EH (cell line): Measurements from ENCODE around the gene LEPROT.

Experiments
- DNase-seq: peaks from one replicate; pipeline ENCODE4 v3.0.0-alpha.2; 2015; ENCODE audit warnings: low read depth

Gene LEPROT

DNA sequence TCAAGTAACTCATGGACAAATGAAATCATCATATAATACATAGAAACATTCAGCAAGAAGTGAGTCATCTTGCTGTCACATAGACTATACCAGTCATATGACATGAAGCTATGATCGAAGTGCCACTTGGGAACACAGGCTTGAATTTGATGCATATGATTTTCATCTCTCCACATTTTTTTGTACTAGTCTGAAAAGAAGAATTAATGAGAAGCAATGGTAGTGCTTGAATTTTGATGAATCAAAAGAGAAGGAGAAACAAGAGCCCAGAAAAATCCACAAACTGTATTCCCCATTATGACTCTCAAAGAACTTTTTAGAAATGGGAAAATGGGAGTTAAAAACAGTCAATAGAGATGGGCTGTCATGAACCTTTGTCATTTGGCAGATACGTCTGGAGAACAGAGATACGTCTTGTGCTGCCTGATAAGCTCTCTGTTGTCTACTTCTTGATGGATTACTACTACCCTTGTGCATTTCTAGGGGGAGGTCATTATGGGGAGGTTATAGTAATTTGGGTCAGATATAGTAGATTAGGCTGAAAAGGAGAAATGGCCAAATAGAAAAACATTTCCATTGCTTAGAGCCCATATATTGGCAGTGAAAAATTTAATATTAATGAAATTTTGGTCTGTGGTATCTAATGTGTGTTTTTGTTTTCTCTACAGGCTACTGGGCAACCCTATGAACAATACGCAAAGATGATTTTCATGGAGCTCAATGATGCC is 8.0 kb upstream of the LEPROT start:
- DNase-seq = peak; percentile 29

DNA sequence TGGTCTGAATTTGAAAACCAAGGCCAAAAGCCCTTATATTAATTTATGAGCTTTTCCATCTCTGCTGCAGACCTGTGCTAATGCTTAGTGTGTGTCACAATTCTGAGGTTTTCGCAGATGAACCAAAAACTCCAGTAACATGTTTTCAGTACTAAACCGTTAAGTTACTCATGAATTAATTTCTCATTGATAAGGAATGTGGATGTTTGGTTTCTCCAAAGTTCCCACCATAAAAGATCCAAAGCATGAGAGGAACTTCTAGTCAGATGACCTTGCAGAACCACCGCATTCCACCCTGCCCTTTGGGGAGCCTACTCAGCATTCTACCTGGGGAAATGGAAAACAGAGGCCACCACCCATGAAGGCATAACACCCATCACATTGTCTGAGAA is 7.5 kb upstream of the LEPROT start:
- peak; percentile 90 for DNase-seq

DNA sequence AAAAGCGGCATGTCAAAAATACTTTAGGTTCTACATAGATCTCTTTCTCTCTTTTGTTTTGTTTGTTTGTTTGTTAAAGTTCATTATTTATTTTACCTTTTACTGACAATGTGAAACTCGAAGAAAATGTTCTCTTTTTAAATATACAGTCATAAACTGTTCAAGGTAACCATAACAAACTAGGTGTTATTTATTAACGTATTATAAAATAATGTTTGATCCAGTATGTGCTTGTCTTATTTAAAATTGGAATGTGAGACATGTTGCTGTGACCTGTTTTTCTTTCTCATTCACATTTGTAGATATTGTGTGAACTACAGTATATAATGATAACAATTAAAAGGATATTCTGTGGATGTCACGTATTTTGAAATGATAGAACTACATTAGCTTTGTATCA is 5.9 kb upstream of the LEPROT start:
- DNase-seq = no peak

DNA sequence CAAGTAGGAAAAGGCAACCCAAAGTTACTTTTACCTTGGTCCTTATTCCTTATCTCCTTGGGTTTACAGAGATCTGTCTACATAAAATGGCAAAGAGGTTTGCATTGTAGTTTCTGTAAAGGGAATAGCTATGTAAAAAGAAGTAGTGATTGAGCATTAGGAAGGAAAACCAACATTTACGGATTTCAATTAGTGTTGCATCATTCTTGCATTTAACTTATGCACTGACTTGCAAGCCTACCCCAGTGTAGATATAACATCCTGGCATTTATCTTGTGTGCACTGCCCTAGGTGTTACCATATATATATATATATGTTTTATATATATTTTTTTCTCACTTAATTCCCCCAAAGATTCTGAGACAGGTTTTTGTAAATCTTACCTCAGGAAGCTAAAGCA is 3.7 kb upstream of the LEPROT start:
- DNase-seq = no peak

DNA sequence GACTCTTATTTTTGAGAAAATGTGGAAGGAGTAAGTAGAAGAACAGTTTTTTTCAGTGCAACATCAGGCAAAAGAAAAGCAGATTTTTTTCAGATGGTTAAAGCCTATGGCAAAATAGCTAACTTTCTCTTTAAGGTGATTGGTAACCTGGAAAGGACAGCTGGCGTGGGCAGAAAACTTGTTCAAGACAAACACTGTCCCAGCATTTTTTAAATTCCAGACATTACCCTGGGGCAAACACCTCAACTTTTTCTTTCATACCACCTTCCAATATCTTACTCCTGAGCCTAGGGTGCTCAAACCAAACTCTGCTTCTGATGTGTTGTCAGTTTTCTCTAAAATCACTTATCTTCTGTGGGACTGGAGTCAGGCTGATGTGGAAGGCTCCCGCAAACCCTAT is 2.7 kb upstream of the LEPROT start:
- no peak for DNase-seq

DNA sequence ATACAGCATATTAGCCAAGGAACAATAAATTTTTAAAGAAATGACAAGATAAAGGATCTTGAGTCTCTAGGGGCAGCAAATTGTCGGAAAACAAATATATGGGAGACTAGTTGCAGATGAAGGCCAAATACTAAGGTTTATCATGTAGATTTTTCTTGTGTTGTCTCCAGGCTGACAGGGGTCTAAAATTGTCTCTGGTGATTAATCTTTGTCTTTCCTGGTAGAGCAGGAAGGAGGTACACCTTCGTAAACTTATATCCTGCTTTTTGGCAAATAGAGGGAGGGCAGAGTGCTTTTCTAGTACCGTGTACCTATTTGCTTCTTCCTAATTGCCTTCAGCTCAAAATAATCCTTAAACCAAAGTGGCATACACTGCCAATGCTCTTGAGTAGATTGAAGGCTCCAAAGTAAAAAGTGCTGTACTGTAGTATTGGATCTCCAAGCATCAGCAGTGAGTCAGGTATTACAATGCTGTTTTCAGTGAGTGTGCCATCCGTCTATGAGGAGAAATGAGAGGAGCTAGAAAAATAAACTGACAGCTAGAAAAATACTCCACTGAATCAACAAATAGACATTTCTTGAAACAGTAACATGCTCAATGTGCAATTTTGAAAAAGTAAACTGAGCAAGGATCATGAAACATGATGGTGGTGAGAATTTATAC is 1.8 kb upstream of the LEPROT start:
- peak; percentile 30 for DNase-seq

DNA sequence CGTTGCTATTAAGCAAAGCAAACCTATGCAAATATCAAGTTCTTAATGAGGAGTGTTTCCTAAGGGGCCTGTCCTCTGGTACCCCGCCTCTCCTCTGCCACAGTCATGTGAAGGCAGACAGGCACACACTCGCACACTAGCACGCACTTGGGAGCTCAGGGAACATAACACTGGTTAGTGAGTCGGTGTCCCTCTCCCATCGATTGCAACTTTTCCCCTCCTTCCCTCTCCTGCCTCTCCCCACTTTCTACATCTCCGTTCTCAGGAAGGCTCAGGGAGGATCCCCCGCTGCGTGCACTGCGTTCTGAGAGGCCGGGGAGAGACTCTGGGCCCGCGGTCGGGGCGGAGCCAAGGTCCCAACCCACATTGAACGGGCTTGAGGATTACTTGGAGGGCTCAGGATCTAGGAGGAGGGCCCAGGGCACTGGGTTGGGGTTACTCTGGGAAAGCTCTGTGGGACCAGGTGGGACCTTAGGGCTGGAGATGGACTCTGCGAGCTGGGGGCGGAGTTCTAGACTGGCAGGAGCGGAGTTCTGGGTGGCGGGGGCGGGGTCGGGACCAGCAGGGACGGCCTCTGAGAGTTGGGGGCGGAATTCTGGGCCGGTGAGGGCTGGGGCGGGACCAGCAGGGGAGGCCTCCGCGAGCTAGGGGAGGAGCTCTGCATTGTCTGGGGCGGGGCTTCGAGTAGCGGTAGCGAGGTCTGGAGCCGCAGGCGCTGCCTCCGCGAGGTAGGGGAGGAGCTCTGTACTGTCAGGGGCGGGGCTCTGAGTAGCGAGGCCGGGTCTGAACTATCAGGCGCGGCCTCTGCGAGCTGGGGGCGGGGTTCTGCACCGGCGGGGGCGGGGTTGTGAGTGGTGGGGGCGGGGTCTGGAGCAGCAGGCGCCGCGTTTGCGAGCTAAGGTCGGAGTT is 533 bp upstream of the LEPROT start:
- peak; percentile 99 for DNase-seq

DNA sequence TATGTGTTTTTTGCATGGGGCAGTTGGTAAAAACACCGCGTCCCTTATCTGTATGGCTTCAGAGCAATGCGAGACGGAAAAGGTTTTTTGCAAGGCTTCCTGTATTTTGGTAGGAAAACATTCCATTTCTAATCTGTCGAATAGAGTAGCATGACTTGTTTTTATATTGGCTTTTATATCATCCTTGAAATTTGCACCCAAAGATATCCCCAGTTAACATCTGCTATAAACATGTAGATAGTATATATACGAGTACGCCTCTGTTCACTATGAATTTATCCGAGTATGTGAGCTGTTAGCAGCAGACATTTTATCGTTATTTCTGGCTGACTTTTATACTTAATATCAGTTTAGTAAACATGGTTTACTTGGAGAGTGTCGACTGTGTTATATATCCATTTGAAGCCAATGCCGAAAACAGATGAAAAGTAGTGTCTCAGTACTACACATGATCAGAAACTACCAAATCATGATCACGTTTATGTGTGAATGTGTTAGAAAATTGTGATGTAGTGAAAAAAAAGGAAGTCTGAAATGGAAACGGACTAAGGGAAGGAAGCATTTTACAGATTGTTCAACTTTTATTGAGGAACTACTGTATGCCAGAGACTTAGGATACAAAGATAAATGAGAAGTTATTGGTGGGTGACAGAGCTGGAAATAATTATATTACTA is 1.0 kb downstream of the LEPROT start:
- peak; percentile 17 for DNase-seq

DNA sequence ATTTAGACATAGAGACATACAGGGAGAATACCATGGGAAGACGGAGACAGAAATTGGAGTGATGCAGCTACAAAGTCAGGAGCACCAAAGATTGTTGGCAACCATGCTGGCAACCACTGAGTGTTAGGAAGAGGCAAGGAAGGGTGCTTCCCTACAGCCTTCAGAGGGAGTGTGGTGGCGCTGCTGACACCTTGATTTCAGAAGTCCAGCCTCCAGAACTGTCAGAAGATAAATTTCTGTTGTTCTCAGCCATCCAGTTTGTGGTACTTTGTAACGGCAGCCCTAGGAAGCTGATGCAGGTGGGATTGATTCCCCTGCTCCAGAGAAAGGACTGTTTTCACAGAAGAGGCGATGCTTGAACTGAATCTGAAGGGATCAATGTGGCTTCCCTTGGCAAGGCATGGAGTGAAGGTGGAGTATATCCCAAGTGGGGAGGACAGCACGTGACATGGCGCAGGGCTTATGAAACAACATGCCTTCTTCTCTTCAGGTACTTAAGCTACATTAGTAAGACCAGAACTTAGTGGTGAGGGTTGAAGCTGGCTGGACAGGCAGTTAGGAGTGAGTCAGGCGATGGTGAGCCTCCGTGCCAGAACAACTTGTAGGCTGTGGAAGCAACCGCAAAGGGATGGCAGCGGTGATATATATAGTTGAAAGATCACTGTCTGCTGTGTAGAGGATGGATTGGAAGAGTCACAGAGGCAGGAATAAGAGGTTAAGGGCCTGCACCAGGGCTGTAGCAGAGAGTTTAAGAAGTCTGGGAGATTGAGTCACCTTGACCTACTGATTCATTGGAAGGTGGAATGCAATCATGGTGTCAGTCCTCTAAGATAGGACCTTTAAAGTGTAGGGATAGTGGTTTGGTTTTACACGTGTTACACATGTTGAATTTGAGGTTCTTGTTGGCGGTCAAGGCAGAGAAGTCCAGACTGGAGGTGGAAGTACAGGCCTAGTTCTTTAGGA is 2.1 kb downstream of the LEPROT start:
- DNase-seq = peak; percentile 37

DNA sequence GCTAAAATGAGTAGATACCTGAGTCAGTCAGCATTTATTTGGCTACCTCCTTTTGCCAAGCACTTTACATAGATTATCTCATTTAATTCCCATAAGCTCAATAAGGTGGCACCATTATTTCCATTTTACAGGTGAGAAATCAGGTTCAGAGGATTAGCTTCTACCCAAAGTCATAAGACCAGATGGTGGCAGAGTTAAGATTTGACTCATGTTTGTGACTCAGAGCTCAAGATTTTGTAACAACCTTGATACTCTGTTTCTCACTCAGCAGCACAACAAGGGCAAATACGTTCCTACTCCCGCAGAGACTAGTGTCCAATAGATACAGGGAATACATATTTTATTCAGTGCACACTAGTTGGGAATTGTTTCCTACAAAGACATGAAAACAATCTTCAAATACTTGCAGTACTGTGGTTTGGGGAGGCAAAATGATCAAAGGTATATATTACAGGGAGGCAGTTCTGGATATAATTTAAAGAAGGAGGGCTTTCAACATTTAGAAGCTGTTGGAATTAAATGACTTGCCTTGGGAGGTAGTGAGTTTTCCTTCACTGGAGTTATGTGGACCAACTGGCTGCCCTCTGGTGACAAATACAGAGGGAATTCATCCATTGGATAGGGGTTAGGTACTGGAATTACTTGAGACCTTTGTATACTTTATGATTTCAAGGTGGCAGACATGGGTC is 3.6 kb downstream of the LEPROT start:
- peak; percentile 86 for DNase-seq

DNA sequence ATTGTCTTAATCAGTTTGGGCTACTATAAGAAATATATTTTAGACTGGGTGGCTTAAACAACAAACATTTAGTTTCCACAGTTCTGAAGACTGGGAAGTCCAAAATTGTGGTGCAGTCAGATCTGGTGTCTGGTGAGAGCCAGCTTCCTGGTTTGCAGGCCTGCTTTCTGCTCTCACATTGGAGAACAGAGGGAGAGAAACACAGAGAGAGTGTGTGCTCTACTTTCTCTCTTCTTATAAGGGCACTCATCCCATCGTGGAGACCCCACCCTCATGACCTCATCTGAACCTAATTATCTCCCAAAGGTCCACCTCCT is 4.1 kb downstream of the LEPROT start:
- DNase-seq = no peak

DNA sequence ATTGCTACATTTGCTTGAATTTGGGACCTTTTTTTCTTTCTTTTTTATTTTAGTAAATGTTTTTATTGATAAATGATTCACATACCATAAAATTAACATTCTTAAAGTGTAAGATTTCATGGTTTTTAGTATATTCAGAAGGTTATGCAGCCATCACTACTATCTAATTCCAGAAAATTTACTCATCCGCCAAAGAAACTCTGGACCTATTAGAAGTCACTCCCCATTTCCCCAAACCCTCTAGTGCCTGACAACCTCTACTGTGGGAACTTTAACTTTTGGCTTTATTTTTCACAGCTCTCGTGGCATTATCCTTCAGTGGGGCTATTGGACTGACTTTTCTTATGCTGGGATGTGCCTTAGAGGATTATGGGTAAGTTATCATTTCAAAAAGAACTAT is 4.5 kb downstream of the LEPROT start:
- peak; percentile 61 for DNase-seq

DNA sequence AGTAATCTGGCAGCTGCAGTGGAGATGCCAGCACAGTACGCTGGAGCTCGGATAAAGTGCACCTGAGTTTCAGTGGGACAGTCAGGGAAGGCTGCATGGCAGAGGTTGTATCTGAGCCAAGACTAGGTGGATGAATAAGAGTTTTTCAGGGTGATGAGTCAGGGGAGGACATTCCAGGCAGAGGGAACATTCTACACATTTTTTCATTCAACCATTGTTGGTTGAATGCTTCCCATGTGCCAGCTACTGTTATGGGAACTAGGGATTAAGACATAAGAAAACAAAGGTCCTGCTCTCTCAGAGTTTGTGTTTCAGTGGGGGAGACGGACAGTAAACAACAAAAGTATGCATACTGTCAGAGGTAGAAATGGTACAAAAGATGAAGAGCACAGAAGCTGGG is 5.2 kb downstream of the LEPROT start:
- DNase-seq = peak; percentile 94

DNA sequence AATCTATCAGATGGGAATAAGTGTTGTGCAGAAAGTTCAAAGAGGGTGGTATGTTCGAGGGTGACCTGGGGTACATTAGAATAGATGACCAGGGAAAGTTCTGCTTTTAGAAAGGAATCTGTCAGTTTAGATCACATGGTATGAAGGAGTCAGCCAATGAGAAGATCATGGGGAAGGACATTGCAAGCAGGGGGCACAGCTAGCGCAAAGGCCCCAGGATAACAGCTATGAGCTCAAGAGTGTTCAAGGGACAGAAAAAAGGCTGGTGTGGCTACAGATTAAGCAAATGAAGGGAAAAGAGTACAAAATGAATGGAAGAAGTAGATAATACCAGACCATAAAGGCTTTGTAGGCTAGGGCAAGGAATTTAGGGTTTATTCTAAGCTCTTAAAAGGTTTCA is 8.6 kb downstream of the LEPROT start:
- DNase-seq = no peak

DNA sequence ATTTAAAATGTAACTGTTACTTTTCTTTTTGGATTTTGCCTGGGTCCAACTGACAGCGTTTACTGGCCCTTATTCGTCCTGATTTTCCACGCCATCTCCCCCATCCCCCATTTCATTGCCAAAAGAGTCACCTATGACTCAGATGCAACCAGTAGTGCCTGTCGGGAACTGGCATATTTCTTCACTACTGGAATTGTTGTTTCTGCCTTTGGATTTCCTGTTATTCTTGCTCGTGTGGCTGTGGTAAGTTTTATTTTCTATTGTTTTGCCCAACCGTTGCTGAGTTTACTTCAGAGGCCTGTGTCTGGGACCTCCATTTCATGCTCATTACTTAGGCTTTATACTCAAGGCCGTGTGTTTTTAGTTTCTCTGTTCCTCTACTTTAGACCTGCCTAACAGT is 9.3 kb downstream of the LEPROT start:
- DNase-seq = peak; percentile 86

DNA sequence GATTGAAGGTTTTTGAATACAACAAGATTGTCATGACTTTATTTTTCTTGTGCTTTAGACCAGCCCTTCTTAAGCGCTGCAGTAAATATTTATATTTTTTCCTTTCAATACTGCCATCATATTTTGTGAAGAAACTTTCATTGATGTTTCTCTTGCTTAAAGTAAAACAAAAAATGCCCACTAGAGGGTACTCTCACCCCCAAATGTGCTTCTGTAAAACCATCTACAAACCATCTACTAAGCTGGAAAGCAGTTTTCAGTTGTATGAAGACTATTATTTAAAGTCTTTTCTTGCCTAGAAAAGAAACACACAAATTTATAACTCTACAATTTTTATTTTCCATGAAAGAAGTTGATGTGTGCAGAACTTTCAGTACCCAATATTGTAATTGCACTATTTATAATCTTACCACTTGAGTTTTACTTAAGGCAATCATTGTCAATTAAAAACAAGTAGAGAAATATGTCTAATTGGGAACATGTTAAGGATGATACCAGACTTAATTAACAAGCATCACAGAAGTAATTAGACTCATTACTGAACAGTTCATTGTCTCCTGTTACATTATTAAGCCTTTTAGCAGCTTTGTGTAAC is 10.7 kb downstream of the LEPROT start:
- peak; percentile 66 for DNase-seq

DNA sequence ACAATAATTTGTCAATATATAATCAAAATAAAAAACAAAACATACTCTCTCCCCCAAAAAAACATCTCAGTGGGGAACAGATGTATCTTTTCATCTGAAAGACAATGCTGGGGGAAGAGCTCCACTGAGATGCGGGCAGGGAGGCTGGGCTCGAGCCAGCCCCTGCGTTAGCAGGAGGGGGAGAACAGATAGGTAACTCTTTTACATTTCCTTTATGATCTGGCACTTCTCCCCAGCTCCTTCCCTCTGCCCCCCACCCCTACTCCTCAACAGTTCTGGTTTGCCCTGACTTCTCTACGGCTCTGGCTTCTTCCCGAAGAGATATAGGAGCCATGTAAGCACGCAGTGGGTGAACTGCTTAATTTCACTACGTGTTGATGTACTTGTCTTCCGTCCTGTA is 12.4 kb downstream of the LEPROT start:
- no peak for DNase-seq

DNA sequence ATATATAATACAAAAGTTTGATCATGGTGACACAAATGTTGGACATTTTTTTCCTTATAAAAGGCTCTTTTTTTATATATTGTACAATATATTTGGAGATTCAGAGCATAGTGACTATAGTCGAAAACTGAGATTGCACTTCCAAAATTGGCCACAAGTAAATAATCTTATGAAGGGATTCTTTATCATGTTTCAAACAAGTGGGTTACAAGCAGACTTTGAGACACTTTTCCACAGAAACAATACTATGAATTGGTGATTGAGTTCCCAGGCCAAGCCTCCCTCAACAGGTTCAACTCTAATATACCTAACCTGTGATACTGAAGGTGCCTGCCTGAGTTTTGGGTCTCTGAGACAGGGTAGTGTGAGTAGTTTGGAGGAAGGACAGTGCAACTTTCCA is 13.8 kb downstream of the LEPROT start:
- DNase-seq = no peak

DNA sequence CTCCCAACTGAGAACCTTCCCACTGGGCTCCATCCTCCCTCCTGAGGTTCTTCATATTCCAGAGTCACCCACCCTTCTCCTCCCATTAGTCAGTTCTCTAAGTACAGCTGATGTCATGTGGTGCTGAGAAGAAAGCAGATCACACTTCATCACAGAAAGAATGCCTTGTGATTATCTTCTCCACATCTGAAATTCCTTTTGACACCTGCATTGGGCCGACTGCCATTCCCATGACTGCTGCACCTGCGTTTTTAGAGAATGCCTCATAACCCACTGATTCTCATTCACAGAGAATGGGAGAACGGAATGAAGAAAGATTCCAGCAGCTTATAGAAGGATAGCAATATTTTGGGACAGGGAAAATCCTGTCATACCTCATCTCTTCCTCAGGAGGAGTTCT is 14.3 kb downstream of the LEPROT start:
- peak; percentile 41 for DNase-seq

DNA sequence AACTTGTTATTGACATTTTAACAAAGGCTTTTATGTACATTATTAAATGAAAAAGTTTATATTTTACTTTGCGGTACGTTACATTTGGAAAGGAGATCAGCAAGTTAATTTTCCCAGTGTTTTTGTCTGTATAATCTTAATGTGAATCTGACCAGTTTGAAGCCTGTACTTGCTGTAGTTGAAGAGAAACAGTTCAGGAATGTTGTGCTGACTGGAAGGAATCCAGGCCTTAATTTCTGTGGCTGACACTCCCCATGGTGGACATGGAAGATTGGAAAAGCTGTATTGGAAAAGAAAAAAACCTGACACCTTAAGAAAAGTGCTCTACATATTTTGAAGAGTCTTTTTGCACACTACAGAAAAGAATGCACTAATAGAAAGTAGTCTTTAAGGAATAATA is 15.5 kb downstream of the LEPROT start:
- DNase-seq = peak; percentile 82
